Transverse colon (tissue), 4 donors: Measurements from ENCODE around the gene ZFAND2A.

Experiments used
- POLR2A ChIP-seq: fragments of 450-650 bp; IDR thresholded peaks from one replicate; pipeline ENCODE4 v1.6.1; 2016; ENCODE audit warnings: antibody characterized with exemption, mild to moderate bottlenecking, moderate library complexity
- POLR2AphosphoS5 ChIP-seq, 3 donors: sonication (generic); formaldehyde crosslinking; IDR thresholded peaks; one replicate each; pipeline ENCODE4 v1.6.1; 2016; ENCODE audit warnings: antibody characterized with exemption in 3 of 3
- TF ChIP-seq, protein P1 (sequence below), 5 experiments: fragments of 200-600 bp in 3 of 5; fragments of 450-650 bp in 2 of 5; sonication (generic) in 3 of 5; IDR thresholded peaks; 1 replicate in 2 of 5; 2 replicates in 3 of 5; pipeline ENCODE4 v1.5.1; 2016 to 2017; ENCODE audit warnings: antibody characterized with exemption in 5 of 5, inconsistent platforms in 3 of 5, mild to moderate bottlenecking in 2 of 5, moderate library complexity in 1 of 5

GRCh38 chr7:1151156-1151555 is 8.8 kb downstream of the ZFAND2A start:
- TF ChIP-seq, protein P1, sequence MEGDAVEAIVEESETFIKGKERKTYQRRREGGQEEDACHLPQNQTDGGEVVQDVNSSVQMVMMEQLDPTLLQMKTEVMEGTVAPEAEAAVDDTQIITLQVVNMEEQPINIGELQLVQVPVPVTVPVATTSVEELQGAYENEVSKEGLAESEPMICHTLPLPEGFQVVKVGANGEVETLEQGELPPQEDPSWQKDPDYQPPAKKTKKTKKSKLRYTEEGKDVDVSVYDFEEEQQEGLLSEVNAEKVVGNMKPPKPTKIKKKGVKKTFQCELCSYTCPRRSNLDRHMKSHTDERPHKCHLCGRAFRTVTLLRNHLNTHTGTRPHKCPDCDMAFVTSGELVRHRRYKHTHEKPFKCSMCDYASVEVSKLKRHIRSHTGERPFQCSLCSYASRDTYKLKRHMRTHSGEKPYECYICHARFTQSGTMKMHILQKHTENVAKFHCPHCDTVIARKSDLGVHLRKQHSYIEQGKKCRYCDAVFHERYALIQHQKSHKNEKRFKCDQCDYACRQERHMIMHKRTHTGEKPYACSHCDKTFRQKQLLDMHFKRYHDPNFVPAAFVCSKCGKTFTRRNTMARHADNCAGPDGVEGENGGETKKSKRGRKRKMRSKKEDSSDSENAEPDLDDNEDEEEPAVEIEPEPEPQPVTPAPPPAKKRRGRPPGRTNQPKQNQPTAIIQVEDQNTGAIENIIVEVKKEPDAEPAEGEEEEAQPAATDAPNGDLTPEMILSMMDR (IDR thresholded peaks at IDR 0.05) = no peak
- TF ChIP-seq POLR2AphosphoS5 (IDR thresholded peaks at IDR 0.05) (no peak), POLR2A (no peak)
